ENCODE results near the gene CLEC2L. TPM values are rescaled to one million over a fixed set of nuclear protein-coding genes. Genes with fewer than 3 reads are reported as not detected.

The CLEC2L gene
- total RNA-seq, 1 experiment from 2014 or later = not detected

- H3K36me3 ChIP-seq (ENCODE audit: insufficient read depth, low read length, poor library complexity, severe bottlenecking) = no peaks in the 10 kb centered on the region
- no peak overlapping the region for H3K4me3 ChIP-seq (ENCODE audit: low read depth, low read length, poor library complexity, severe bottlenecking)
- H3K9me3 ChIP-seq (ENCODE audit: low read depth, low read length, poor library complexity, severe bottlenecking) = no peaks in the 10 kb centered on the region
- H3K27ac ChIP-seq (ENCODE audit: low read depth, low read length, poor library complexity, severe bottlenecking) = no peak overlapping the region
- BruUV-seq (replicated peaks) = no TSS peak
- intact Hi-C loops (cut with micrococcal nuclease; ENCODE audit: unreplicated experiment) = no loop called here
- H3K27me3 ChIP-seq (replicated peaks; ENCODE audit: insufficient read depth, low read depth, low read length, poor library complexity) = peaks cover 37% of the 10 kb centered on the region
- no peak for DNase-seq (ENCODE audit: low spot score)
- ChIA-PET CTCF (no interaction called here), POLR2A (ENCODE audit: low non-redundant PET) (no interaction called here)
- H3K4me1 ChIP-seq (ENCODE audit: insufficient read depth, low read length, poor library complexity, severe bottlenecking) = no peaks in the 10 kb centered on the region
- no peak for TF ChIP-seq EZH2 (IDR thresholded peaks at IDR 0.05; ENCODE audit: borderline replicate concordance, low read depth, low read length, poor library complexity, severe bottlenecking)
- no peak for TF ChIP-seq CTCF (conservative IDR thresholded peaks at IDR 0.05; ENCODE audit: low read depth, low read length)
These were observed 671 bp upstream of the CLEC2L start for GRCh38 chr7:139522830-139523198.

- no peak overlapping the region for H3K4me3 ChIP-seq (ENCODE audit: low read depth, low read length, poor library complexity, severe bottlenecking)
These were observed 707 bp downstream of the CLEC2L start for GRCh38 chr7:139523968-139524815.

GRCh38 chr7:139525239-139525638, 1.8 kb downstream of the CLEC2L start:
- no TSS peak for BruUV-seq (replicated peaks)
- Histone ChIP-seq H3K36me3 (ENCODE audit: insufficient read depth, low read length, poor library complexity, severe bottlenecking) (no peaks in the 10 kb centered on the region), H3K9me3 (ENCODE audit: low read depth, low read length, poor library complexity, severe bottlenecking) (no peaks in the 10 kb centered on the region), H3K27me3 (replicated peaks; ENCODE audit: insufficient read depth, low read depth, low read length, poor library complexity) (peaks cover 40% of the 10 kb centered on the region), H3K4me1 (ENCODE audit: insufficient read depth, low read length, poor library complexity, severe bottlenecking) (no peaks in the 10 kb centered on the region), H3K4me3 (ENCODE audit: low read depth, low read length, poor library complexity, severe bottlenecking) (no peak overlapping the region), H3K27ac (ENCODE audit: low read depth, low read length, poor library complexity, severe bottlenecking) (no peak overlapping the region)
- ChIA-PET CTCF (no interaction called here), POLR2A (ENCODE audit: low non-redundant PET) (no interaction called here)
- no peak for TF ChIP-seq CTCF (conservative IDR thresholded peaks at IDR 0.05; ENCODE audit: low read depth, low read length)
- TF ChIP-seq EZH2 (IDR thresholded peaks at IDR 0.05; ENCODE audit: borderline replicate concordance, low read depth, low read length, poor library complexity, severe bottlenecking) = no peak
- intact Hi-C loops (cut with micrococcal nuclease; ENCODE audit: unreplicated experiment) = no loop called here
- no peak for DNase-seq (ENCODE audit: low spot score)

More at GRCh38 chr7:139523968-139524815, 707 bp downstream of the CLEC2L start:
- no peak for DNase-seq (ENCODE audit: low spot score)
- H3K4me1 ChIP-seq (ENCODE audit: insufficient read depth, low read length, poor library complexity, severe bottlenecking) = no peaks in the 10 kb centered on the region
- ChIA-PET CTCF (no interaction called here), POLR2A (ENCODE audit: low non-redundant PET) (no interaction called here)
- no TSS peak for BruUV-seq (replicated peaks)
- intact Hi-C loops (cut with micrococcal nuclease; ENCODE audit: unreplicated experiment) = no loop called here
- H3K27me3 ChIP-seq (replicated peaks; ENCODE audit: insufficient read depth, low read depth, low read length, poor library complexity) = peaks cover 40% of the 10 kb centered on the region
- no peaks in the 10 kb centered on the region for H3K9me3 ChIP-seq (ENCODE audit: low read depth, low read length, poor library complexity, severe bottlenecking)
- TF ChIP-seq EZH2 (IDR thresholded peaks at IDR 0.05; ENCODE audit: borderline replicate concordance, low read depth, low read length, poor library complexity, severe bottlenecking) (no peak), CTCF (conservative IDR thresholded peaks at IDR 0.05; ENCODE audit: low read depth, low read length) (no peak)
- no peak overlapping the region for H3K27ac ChIP-seq (ENCODE audit: low read depth, low read length, poor library complexity, severe bottlenecking)
- H3K36me3 ChIP-seq (ENCODE audit: insufficient read depth, low read length, poor library complexity, severe bottlenecking) = no peaks in the 10 kb centered on the region

Measured in A673 (cell line).